ENCODE results near the gene TAS2R30. TPM values are rescaled to one million over a fixed set of nuclear protein-coding genes. Genes with fewer than 3 reads are reported as not detected.
"Not testable (repeated sequence)": the region's sequence is repeated elsewhere in the genome, so short reads cannot be mapped to it uniquely, and the experiment has no call there.

The TAS2R30 gene
- total RNA-seq, 3 donors from 2014 or later: 0.53 to 1.1 (median 0.78) TPM

- ATAC-seq (no peak), DNase-seq (no peak)
- Mint-ChIP-seq H3K36me3 (ENCODE audit: insufficient read depth) (peaks cover 19% of the 10 kb centered on the region), H3K27me3 (ENCODE audit: low read depth) (no peaks in the 10 kb centered on the region), H3K4me1 (ENCODE audit: low read depth) (peaks cover 9% of the 10 kb centered on the region), H3K9me3 (peaks cover 10% of the 10 kb centered on the region), H3K4me3 (no peak overlapping the region)
Observed at GRCh38 chr12:11150832-11151231, 16.4 kb upstream of the TAS2R30 start.

- Mint-ChIP-seq H3K4me1 (ENCODE audit: low read depth) (peaks cover 19% of the 10 kb centered on the region), H3K36me3 (ENCODE audit: insufficient read depth) (peaks cover 30% of the 10 kb centered on the region), H3K9me3 (peaks cover 25% of the 10 kb centered on the region), H3K4me3 (no peak overlapping the region), H3K27me3 (ENCODE audit: low read depth) (no peaks in the 10 kb centered on the region)
- ATAC-seq (no peak), DNase-seq (no peak)
Observed at GRCh38 chr12:11147420-11147819, 13.0 kb upstream of the TAS2R30 start.

- Mint-ChIP-seq H3K9me3 (peaks cover 16% of the 10 kb centered on the region), H3K27me3 (ENCODE audit: low read depth) (no peaks in the 10 kb centered on the region), H3K4me1 (ENCODE audit: low read depth) (peaks cover 24% of the 10 kb centered on the region), H3K36me3 (ENCODE audit: insufficient read depth) (peaks cover 36% of the 10 kb centered on the region), H3K4me3 (no peak overlapping the region)
- no peak for ATAC-seq
- no peak for DNase-seq
Observed at GRCh38 chr12:11144297-11144696, 9.9 kb upstream of the TAS2R30 start.

- peaks cover 16% of the 10 kb centered on the region for H3K9me3 Mint-ChIP-seq
Observed at GRCh38 chr12:11143352-11143751, 8.9 kb upstream of the TAS2R30 start.

DNA sequence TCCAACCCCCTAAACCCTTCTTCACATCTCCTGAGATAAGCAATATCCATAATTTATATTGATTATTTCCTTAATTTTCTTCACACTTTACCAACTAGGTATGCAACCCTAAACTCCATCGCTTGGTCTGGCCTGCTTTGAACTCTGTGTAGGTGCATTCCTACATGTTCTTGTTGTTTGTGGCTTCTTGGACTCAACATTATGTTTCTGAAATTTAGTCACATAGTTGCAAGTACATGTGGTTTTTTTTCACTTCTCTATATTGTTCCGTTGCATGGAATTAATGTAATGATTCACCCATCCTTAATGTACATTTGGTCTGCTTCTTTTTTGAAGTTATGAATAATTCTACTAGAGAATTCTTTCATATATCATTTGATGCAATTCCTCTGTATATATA is 1.6 kb upstream of the TAS2R30 start:
- Mint-ChIP-seq H3K27me3 (ENCODE audit: low read depth) (no peaks in the 10 kb centered on the region), H3K9me3 (no peaks in the 10 kb centered on the region), H3K36me3 (ENCODE audit: insufficient read depth) (peaks cover 22% of the 10 kb centered on the region), H3K4me3 (no peak overlapping the region), H3K4me1 (ENCODE audit: low read depth) (peaks cover 40% of the 10 kb centered on the region)
- DNase-seq: no peak
- ATAC-seq: peak in 1 of 2 donors; percentile 54

More at GRCh38 chr12:11143352-11143751, 8.9 kb upstream of the TAS2R30 start:
- Mint-ChIP-seq H3K4me1 (ENCODE audit: low read depth) (peaks cover 24% of the 10 kb centered on the region), H3K27me3 (ENCODE audit: low read depth) (no peaks in the 10 kb centered on the region), H3K36me3 (ENCODE audit: insufficient read depth) (peaks cover 33% of the 10 kb centered on the region), H3K4me3 (no peak overlapping the region)
- ATAC-seq: no peak
- no peak for DNase-seq

- no peak overlapping the region for H3K4me3 Mint-ChIP-seq
- peaks cover 23% of the 10 kb centered on the region for H3K36me3 Mint-ChIP-seq (ENCODE audit: insufficient read depth)
- peaks cover 34% of the 10 kb centered on the region for H3K4me1 Mint-ChIP-seq (ENCODE audit: low read depth)
- DNase-seq (no peak), ATAC-seq (no peak)
- no peaks in the 10 kb centered on the region for H3K9me3 Mint-ChIP-seq
- no peaks in the 10 kb centered on the region for H3K27me3 Mint-ChIP-seq (ENCODE audit: low read depth)
Observed at GRCh38 chr12:11133816-11134215, 628 bp downstream of the TAS2R30 start.

- H3K36me3 Mint-ChIP-seq (ENCODE audit: insufficient read depth): peaks cover 25% of the 10 kb centered on the region
Observed at GRCh38 chr12:11133162-11133561, 1.3 kb downstream of the TAS2R30 start.

DNA sequence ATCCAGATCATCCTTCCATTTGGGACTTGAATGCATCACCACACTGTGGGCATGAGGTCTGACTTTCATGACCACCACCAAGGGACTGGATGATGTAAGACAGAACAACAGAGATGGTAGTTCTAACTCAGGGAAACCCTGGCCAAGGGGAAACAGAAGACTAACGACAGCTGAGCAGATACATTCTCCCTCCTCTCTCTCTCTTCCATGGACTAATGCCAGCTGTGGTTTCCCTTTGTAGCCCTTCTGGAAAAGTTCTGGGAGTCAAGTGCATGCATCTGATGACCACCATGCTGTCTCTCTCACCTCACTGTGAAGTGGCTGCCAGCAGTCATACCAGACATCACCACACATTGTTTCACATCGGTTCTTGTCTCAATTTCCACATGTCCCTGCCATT is 3.4 kb downstream of the TAS2R30 start:
- Mint-ChIP-seq H3K4me3 (no peak overlapping the region), H3K36me3 (ENCODE audit: insufficient read depth) (peaks cover 27% of the 10 kb centered on the region), H3K27me3 (ENCODE audit: low read depth) (no peaks in the 10 kb centered on the region), H3K9me3 (peaks cover 5% of the 10 kb centered on the region), H3K4me1 (ENCODE audit: low read depth) (peaks cover 24% of the 10 kb centered on the region)
- DNase-seq: no peak
- no peak for ATAC-seq

More at GRCh38 chr12:11133162-11133561, 1.3 kb downstream of the TAS2R30 start:
- Mint-ChIP-seq H3K4me3 (no peak overlapping the region), H3K4me1 (ENCODE audit: low read depth) (peaks cover 34% of the 10 kb centered on the region), H3K27me3 (ENCODE audit: low read depth) (no peaks in the 10 kb centered on the region), H3K9me3 (no peaks in the 10 kb centered on the region)
- ATAC-seq: no peak
- no peak for DNase-seq

DNA sequence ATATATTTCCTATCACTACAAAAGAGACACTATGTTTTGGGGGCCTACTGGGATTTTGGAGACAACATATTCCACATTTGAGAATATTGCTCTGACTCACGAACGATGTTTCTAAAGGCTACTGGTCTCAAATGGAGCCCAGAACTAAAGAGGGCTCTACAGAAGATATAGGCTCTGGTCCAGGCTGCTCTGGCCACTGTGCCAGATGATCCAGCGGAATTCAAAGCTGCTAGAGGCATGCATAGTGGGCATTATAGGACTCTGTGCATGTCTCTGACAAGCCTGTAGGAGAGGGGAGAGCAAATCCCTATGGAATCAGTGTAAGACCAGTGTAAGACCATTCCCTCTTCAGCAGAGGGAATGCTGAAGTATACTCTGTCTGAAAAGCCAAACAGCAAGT is 4.1 kb downstream of the TAS2R30 start:
- H3K36me3 Mint-ChIP-seq (ENCODE audit: insufficient read depth): peaks cover 27% of the 10 kb centered on the region
- H3K27me3 Mint-ChIP-seq (ENCODE audit: low read depth): no peaks in the 10 kb centered on the region
- no peak for ATAC-seq
- DNase-seq: no peak
- peaks cover 21% of the 10 kb centered on the region for H3K4me1 Mint-ChIP-seq (ENCODE audit: low read depth)
- peaks cover 5% of the 10 kb centered on the region for H3K9me3 Mint-ChIP-seq
- H3K4me3 Mint-ChIP-seq: no peak overlapping the region

GRCh38 chr12:11114130-11114529 is 20.3 kb downstream of the TAS2R30 start:
- not testable (repeated sequence) for H3K27me3 Mint-ChIP-seq (ENCODE audit: low read depth); H3K4me3 Mint-ChIP-seq; ATAC-seq; DNase-seq
- peaks cover 34% of the 10 kb centered on the region for H3K9me3 Mint-ChIP-seq
- H3K4me1 Mint-ChIP-seq (ENCODE audit: low read depth): peaks cover 57% of the 10 kb centered on the region
- peaks cover 82% of the 10 kb centered on the region for H3K36me3 Mint-ChIP-seq (ENCODE audit: insufficient read depth)

DNA sequence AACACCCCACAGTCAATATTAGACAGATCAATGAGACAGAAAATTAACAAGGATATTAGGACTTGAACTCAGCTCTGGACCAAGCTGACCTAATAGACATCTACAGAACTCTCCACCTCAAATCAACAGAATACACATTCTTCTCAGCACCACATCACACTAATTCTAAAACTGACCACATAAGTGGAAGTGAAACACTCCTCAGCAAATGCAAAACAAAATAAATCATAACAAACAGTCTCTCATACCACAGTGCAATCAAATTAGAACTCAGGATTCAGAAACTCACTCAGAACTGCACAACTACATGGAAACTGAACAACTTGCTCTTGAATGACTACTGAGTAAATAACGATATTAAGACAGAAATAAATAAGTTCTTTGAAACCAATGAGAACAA is 23.2 kb downstream of the TAS2R30 start:
- H3K27me3 Mint-ChIP-seq (ENCODE audit: low read depth); ATAC-seq; DNase-seq; H3K4me3 Mint-ChIP-seq: not testable (repeated sequence)
- Mint-ChIP-seq H3K36me3 (ENCODE audit: insufficient read depth) (peaks cover 80% of the 10 kb centered on the region), H3K4me1 (ENCODE audit: low read depth) (peaks cover 54% of the 10 kb centered on the region), H3K9me3 (peaks cover 34% of the 10 kb centered on the region)

- H3K4me3 Mint-ChIP-seq: no peak overlapping the region
- DNase-seq (no peak), ATAC-seq (no peak)
- no peaks in the 10 kb centered on the region for H3K27me3 Mint-ChIP-seq (ENCODE audit: low read depth)
- peaks cover 37% of the 10 kb centered on the region for H3K9me3 Mint-ChIP-seq
- H3K4me1 Mint-ChIP-seq (ENCODE audit: low read depth): peaks cover 48% of the 10 kb centered on the region
- peaks cover 70% of the 10 kb centered on the region for H3K36me3 Mint-ChIP-seq (ENCODE audit: insufficient read depth)
Observed at GRCh38 chr12:11108862-11109261, 25.6 kb downstream of the TAS2R30 start.

DNA sequence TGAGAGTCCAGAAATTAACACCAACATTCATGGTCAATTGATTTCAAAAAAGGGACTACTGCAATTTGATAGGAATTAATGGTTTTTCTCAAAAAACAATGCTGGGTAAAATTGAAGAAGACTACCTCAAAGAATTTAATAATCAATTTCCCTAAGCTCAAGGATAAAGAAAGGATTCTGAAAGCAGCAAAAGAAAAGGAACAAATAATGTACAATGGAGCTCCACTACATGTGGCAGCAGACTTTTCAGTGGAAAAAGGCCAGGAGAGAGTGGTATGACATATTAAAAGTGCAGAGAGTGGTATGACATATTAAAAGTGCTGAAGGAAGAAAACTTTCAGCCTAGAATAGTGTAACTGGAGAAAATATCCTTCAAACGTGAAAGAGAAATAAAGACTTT is 26.7 kb downstream of the TAS2R30 start:
- peaks cover 43% of the 10 kb centered on the region for H3K4me1 Mint-ChIP-seq (ENCODE audit: low read depth)
- DNase-seq (no peak), ATAC-seq (no peak)
- H3K27me3 Mint-ChIP-seq (ENCODE audit: low read depth): no peaks in the 10 kb centered on the region
- H3K36me3 Mint-ChIP-seq (ENCODE audit: insufficient read depth): peaks cover 69% of the 10 kb centered on the region
- H3K9me3 Mint-ChIP-seq: peaks cover 35% of the 10 kb centered on the region
- no peak overlapping the region for H3K4me3 Mint-ChIP-seq

DNA sequence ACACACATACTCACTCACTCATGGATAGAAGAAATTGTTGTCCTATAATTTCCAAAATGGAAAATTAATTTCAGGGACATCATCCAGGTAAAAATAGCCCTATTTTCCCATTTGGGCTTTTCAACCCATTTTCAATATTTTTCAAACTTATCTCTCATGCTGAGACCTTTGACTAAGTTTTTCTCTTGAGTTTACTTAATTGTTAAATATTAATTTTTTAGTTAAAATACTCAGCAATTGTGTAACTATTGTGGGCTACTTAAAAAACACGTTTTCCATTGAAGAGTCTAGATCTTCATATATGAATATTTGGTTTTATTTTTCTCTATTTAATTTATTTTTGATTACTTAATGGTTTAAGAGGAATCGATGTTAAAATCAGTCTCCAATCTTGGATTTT is 28.2 kb downstream of the TAS2R30 start:
- no peaks in the 10 kb centered on the region for H3K27me3 Mint-ChIP-seq (ENCODE audit: low read depth)
- H3K9me3 Mint-ChIP-seq: peaks cover 23% of the 10 kb centered on the region
- peaks cover 56% of the 10 kb centered on the region for H3K36me3 Mint-ChIP-seq (ENCODE audit: insufficient read depth)

GRCh38 chr12:11105546-11105945 is 28.9 kb downstream of the TAS2R30 start:
- Mint-ChIP-seq H3K4me3 (no peak overlapping the region), H3K9me3 (peaks cover 16% of the 10 kb centered on the region), H3K36me3 (ENCODE audit: insufficient read depth) (peaks cover 50% of the 10 kb centered on the region), H3K27me3 (ENCODE audit: low read depth) (no peaks in the 10 kb centered on the region), H3K4me1 (ENCODE audit: low read depth) (peaks cover 28% of the 10 kb centered on the region)
- DNase-seq (no peak), ATAC-seq (no peak)

More for the DNA sequence above, 28.2 kb downstream of the TAS2R30 start:
- H3K4me3 Mint-ChIP-seq: no peak overlapping the region
- no peak for DNase-seq
- H3K4me1 Mint-ChIP-seq (ENCODE audit: low read depth): peaks cover 36% of the 10 kb centered on the region
- ATAC-seq: no peak

DNA sequence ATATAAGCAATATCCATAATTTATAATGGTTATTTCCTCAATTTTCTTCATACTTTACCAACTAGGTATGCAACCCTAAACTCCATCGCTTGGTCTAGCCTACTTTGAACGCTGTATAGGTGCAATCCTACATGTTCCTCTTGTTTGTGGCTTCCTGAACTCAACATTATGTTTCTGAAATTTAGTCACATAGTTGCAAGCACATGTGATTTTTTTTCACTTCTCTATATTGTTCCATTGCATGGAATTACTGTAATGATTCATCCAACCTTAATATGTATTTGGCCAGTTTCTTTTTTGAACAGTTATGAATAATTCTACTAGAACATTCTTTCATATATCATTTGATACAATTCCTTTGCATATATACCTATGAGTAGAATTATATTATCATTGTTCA is 39.5 kb downstream of the TAS2R30 start:
- peak; percentile 52 to 75 for ATAC-seq
- H3K27me3 Mint-ChIP-seq (ENCODE audit: low read depth); H3K4me3 Mint-ChIP-seq; H3K9me3 Mint-ChIP-seq; DNase-seq: not testable (repeated sequence)
- peaks cover 21% of the 10 kb centered on the region for H3K4me1 Mint-ChIP-seq (ENCODE audit: low read depth)
- peaks cover 40% of the 10 kb centered on the region for H3K36me3 Mint-ChIP-seq (ENCODE audit: insufficient read depth)

All from activated T-cell treated with anti-CD3 and anti-CD28 coated beads, Interleukin-2, amount 50 U/mL, for 4 hours (primary cell).